Suppressor macrophage treated with lipopolysaccharide for 1 hour (primary cell): ENCODE results near the gene RNF213.
"Not testable (repeated sequence)": the region's sequence is repeated elsewhere in the genome, so short reads cannot be mapped to it uniquely, and the experiment has no call there.

Experiments
- DNase-seq, 3 donors: peaks; one replicate each; pipeline ENCODE4 v3.0.0-alpha.2; 2020 to 2022

Gene RNF213

DNA sequence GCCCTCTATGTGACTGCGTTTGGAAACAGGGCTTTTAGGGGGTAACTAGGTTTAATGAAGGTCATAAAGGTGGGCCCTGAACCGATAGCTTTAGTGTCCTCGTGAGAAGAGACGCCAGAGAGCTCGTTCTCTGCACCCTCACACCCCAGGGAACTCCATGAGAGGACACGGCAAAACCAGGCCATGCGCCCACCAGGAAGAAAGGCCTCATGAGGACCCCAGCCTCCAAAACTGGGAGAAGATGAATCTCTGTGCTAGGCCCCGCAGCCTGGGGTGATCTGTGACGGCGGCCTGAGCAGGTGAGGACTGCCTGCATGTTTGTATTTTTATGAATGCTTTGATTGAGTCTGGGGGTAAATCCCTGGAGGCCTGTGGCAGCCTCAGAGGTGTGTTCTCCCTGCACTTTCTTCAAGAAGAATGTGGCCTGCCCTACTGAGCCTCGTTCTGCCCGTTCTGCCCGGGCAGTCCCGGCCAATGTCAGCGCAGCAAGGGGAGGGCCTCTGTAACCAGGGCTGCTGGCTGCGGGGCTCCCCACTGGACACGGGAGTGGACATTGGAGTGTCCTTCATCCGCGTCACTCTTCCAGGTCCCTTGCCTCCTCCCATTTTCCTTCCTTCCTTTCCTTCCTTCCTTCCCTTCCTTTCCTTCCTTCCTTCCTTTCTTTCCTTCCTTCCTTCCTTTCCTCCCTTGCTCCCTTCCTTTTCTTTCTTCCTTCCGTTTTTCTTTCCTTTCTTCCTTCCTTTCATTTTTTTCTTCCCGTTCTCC is 6.8 kb upstream of the RNF213 start:
- DNase-seq = no peak

DNA sequence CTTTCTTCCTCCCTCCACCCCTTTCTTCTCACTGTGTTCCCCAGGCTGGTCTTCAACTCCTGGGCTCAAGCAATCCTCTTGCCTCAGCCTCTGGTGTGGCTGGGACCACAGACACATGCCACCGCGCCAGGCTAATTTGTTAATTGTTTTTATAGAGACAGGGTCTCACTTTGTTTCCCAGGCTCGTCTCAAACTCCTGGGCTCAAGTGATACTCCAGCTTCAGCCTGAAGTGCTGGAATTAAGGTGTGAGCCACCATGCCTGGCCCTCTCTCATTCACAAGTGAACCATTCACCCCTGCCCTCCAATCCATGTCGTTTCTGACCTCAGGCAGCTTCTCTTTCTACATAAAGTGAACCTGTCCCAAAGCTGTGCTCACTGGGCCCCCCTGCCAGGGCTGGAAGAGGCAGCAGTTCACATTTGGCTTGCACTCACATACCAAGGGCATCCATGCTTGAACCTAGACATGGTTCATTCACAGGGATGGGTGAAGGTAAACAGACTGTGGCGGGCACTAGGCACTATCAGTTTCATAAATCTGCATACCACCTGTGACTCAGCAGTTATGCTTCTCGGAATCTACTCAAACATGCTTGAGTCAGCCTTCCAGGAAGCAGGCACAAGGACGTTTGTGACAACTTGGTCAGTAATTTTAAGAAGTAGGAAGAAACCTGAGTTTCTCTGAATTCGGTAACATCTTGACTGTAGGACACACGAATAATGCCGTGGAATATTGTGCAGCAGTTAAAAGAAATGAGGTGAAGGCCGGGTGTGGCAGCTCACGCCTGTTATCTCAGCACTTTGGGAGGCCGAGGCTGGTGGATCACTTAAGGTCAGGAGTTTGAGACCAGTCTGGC is 6.0 kb upstream of the RNF213 start:
- DNase-seq = peak; percentile 83 to 97 (median 88)

DNA sequence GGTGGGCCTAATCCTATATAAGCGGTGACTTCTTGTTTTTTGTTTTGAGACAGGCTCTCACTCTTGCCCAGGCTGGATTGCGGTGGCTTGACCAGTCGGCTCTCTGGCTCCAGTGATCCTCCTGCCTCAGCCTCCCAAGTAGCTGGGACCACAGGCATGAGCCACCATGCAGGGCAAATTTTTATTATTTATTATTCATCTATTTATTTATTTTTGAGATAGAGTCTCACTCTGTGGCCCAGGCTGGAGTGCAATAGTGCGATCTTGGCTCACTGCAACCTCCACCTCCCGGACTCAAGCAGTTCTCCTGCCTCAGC is 4.7 kb upstream of the RNF213 start:
- DNase-seq = no peak

DNA sequence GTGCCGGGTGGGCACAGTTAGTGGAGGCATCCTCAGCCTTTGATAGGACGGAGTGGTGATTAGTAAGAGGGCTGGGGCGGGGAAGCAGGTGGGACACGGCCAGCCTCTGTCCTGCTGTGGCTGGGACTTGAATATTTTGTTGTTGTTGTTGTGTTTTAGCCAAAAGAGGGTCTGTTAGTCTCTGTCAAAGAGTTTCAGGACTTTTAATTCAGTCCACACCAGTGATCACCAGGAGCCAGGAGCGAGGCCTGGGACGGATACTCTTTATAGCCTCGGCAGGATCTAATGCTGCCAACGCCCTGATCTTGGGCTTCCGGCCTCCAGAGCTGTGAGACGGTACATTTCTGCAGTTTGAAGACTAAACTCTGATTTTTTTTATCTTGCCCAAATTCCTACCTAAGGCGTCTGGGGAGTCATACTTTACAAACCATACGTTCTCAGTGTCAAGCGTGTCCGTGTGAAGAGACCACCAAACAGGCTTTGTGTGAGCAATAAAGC is 2.9 kb upstream of the RNF213 start:
- DNase-seq = no peak

DNA sequence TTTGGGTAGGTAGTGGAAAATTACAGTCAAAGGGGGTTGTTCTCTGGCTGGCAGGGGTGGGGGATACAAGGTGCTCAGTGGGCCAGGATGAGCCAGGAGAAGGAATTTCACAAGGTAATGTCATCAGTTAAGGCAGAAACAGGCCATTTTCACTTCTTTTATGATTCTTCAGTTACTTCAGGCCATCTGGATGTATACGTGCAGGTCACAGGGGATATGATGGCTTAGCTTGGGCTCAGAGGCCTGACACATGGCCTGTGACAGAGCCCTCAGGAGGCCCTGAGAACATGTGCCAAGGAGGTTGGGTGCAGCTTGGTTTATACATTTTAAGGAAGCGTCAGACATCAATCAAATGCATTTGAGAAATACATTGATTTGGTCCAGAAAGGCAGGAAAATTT is 2.4 kb upstream of the RNF213 start:
- DNase-seq = not testable (repeated sequence)

DNA sequence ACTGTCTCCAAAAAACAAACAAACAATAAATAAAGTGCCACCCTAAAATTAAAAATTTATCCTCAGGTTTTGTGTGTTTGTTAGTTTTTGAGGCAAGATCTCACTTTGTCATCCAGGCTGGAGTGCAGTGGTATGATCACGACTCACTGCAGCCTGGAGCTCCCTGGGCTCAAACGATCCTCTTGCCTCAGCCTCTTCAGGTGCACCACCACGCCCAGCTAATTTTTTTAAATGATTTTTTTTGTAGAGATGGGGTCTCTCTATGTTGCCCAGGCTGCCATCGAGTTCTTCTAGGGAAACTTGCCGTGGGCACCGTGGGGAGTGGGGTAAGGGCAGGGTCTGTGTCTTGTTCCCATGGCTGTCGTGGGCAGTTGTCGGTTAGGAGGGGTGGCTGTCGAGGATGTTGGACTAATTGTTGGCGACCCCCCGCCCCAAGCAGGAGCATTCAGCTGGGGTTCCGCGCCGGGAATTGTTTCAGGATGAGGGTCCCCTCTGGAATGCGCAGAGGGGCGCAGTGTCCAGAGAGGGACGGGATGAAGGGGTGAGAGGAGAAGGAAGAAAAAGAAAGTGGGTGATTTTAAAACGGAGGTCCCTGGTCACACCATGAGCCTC is 1.1 kb upstream of the RNF213 start:
- DNase-seq = peak in 2 of 3 donors; percentile 18 to 43

DNA sequence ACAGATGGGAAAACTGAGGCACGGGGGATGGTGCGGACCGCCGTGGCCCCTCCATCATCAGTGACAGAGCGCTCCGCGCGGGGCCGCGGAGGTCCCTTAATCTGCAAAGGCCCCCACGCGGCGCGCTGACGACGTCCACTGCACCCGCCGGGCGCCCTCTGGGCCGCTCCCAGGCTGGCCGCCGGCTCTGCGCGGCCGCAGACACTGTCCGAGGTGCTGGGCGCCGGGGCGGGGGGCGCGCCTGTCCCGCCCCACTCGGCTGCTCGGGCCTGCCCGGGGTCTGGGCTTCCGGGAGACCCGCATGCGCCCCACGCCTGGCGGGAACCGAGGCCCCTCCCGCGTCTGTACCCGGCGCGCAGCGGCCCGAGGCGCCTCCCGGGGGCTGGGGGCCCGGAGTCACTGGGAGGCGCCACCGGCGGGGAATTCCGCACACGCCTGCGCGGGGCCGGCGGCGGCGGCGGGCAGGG is 550 bp upstream of the RNF213 start:
- DNase-seq = peak; percentile 86 to 95 (median 87)

DNA sequence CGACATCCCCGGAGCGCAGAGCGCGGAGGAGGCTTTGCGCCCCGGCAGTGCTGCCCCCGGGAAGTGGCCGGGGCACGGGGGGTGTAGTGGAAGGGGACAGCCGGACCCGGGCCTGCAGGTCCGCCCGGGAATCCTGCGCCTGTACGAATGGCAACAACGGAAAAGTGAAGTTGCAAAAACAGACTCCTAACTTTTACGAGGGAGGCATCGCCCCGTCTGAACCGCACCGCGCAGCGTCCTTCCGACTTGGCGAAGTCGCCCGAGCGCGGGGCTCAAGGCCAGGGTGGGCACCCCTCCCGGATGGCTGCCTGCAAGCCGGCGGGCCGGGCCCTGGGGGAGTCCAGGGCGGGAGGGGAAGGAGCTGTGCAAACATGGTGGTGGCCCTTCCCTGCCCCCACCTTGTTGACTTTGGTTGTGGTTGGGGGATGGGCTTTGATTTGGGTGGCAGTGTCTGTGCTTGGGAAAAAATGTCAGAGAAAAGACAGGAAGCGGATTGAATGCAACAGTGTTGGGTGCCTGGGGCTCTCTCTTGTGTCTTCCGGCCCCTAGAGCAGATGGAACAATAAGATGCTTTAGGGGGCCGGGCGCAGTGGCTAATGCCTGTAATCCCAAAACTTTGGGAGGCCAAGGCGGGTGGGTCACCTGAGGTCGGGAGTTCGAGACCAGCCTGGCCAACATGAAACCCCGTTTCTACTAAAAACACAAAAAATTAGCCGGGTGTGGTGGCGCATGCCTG is 675 bp downstream of the RNF213 start:
- peak; percentile 39 to 70 (median 51) for DNase-seq

DNA sequence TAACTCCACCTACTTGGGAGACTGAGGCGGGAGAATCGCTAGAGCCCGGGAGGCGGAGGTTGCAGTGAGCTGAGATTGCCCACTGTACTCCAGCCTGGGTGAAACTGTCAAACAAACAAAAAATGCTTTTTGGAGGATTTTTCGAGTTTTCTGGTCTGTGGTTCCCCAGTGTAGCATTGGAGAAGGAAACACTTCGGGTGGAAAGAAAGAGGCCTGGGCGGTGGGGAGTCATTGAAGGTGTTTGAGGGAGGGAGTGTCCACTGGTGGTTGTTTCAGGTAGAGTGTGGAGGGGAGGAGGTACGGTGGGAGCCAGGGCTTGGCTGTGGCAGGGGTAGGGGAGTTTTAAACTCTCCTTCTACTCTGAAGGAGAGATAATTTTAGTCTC is 1.2 kb downstream of the RNF213 start:
- no peak for DNase-seq

DNA sequence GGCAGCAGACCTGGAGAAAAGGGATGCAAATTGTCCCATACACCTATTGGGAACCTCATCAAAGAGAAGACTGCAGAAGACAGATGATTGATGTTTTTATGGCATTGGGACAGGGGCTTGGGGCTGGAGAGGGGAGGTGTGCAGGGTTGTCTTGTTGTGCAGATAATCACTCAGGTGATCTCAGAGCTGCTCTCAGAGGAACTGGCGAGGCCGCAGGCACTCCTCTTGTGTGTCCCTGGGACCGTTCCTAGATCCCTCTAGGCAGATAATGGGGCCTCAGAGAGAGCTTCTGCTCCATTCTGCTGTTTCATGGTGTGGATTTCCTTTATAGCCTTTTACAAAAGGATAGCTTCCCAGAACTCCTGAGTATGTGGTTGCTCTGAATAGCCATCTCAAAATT is 1.6 kb downstream of the RNF213 start:
- DNase-seq = no peak

DNA sequence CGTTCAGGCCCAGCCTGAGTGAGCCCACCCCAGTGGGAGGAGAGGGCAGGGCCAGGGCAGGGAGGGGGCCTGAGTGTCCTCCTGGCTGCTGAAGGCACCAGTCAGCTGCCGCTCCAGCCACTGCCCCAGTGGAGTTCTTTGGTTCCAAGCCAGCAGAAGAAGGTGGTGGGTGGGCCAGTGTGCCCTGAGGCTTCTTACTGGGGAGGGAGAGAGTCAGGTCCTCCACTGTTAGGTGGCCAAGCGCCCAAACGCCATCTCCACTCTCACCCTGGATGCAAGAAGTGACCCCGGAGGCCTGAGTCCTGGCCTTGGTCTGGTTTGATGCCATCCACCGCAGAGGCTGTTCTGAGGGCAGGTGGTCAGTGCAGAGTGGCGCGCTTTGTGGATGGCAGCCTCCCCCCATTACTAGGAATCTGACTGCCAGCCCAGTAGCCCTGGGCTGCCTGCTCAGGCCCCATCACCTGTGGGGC is 2.2 kb downstream of the RNF213 start:
- DNase-seq = no peak

DNA sequence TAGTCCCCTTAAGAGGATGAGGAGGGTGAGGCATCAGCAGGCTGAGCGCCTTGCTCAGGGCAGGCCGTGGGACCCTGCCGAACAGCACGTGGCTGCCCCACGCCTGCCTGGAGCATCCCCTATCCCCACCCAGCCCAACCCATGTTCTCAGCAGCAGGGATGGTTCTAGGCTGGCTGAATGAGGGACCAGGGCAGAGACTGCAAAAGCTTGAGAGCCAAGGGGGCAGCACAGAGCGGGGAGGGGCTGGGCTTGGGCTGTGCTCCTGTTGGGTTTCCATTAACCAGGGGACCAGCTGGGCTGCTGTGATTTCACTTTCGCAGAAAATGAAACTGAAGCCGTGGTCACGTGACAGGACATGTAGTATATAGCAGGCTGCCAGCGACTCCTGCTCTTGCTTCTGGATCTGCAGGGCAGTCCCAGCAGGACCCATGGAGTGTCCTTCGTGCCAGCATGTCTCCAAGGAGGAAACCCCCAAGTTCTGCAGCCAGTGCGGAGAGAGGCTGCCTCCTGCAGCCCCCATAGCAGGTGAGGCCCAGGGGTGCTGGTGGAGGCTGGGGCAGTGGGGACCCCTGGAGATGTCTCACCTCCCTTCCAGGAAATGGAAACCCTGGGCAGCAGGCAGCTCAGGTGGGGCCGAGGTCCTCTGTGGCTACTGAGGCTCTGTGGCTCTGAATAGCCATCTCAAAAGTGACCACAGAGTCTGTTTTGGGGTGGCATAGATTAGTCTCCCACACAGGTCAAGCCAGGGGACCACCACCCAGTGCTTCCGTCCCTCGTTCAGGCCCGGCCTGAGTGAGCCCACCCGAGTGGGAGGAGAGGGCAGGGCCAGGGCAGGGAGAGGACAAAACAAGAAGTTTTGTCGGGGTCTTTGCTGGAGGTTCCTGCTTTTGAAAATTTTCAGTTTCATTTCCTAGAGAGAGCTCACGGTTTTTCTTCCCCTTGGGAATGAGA is 2.9 kb downstream of the RNF213 start:
- DNase-seq = peak; percentile 95 to 99 (median 97)

DNA sequence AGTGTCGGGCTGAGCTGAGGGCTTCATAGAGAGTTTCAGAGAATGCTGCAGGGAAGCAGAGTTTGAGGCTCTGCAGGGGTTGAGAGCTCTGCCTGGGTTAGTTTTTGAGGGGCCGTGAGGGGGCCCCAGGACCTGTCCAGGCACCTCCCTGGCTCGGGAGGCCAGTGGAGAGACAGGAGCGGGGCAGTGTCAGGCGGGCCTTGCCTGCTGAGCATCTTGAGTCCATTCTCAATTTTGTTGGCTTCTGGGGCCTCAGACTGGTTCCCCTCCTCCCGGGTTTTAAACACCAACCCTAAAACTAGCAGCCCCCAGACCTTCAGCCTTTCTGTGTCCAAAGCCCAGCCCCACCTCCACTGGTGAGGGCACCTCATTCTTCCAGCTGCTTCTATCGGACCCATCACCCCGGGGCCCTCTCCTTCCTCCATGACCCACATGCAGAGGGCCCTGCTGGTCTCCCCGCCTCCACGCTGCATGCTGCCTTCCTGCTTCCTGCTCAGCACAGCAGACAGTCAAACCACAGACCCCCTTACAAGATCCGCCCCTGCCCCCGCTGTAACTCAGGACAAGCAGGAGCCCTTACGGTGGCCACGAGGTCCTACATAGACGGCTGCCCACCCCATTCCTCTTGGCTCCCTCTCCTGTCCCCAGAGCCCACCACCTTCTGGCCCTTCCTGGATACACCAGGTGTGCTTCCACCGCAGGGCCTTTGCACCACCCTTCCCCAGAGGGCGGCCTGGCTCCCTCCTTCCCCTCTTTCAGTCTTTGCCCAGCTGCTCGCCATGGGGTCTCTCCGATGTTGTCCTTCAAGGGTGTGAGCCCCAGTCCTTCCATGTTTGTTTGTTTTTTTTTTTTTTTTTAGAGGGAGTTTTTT is 3.8 kb downstream of the RNF213 start:
- peak; percentile 34 to 58 (median 36) for DNase-seq

DNA sequence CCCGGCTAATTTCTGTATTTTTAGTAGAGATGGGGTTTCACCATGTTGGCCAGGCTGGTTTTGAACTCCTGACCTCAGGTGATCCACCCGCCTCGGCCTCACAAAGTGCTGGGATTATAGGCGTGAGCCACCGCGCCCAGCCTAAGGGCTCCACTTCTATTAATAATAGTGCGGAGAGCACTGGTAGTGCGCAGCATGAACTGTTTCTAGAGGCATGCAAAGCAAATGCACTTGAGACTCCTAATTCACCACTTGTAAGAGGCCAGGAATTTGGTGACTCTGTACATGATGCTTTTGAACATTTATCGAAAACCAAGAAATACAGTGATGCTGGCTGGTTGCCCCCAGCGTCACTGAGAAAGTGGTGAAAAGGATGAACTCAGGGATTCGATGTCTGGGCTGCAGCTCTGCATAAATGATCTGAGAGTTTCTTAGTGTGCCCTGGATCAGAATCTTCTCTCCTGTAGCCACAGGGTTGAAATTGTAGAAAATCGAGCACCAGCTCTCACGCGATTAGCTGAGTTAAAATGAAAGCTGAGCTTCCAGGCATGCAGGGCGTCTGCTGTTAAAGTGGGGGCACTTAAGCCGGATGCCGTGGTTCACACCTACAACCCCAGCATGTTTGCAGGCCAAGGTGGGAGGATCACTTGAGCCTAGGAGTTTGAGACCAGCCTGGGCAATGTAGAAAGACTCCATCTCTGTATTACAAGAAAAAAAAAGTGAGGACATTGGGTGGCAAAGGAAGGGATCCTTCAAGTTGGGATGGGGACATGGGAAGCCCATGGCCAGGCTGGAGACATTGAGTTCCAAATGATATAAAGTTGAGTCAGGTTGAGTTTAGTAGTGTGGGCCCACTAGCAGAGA is 4.8 kb downstream of the RNF213 start:
- no peak for DNase-seq

DNA sequence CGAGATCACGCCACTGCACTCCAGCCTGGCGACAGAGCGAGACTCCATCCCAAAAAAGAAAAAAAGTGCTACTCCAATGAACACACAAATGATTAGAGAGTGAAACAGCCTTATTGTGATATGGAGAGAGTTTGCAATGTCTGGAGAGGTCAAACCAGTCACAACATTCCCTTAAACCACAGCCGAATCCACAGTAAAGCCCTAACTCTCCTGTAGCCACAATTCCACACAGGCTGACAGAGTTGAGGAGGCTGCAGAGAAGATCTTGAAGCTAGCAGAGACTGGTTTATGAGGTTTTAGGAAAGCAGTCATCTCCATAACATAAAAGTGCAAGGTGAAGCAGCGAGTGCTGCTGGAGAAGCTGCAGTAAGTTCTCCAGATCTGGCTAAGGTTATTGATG is 6.7 kb downstream of the RNF213 start:
- no peak for DNase-seq

DNA sequence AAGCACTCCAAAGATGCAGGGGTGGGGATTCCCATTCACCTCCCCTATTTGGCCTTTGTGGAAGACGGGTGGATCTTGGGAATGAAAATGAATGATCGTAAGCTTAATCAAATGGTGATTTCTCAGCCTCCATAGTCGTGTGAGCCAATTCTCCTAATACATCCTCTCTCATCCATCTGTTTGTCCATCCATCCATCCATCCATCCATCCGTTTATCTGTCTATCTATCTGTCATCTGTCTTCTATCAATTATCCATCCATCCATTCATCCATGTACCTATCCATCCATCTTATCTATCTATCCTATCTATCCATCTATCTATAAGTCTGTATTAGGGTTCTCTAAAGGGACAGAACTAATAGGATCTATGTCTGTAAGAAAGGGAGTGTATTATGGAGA is 7.8 kb downstream of the RNF213 start:
- no peak for DNase-seq

DNA sequence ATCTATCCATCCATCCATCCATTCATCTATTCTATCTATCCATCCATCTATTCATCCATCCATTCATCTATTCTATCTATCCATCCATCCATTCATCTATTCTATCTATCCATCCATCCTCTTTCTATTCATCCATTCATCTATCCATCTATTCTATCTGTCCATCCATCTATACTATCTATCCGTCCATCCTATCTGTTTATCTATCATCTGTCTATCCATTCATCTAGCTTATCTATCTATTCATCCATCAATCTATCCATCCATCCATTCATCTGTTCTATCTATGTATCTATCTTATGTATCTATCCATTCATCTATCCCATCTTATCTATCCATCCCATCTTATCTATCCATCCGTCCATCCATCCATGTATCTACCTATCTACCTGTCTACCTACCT is 8.8 kb downstream of the RNF213 start:
- DNase-seq = no peak

DNA sequence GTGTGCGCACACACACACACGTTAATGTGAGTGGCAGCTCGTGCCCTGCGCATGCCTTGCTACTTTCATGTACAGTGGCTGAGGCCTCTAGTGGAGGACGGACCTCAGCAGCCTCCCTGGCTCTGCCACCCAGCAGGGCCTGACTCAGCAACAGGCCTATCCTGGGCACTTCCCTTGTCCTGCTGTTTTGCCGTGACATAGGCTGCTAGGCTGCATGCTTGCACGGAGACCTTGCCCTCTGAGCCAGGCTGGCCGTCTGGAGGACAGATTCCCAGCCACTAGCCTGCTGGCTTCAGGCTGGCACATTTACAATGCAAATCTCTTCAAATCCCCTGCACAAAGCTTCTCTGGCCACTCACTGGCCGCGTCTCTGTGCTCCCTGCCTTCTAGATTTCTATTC is 9.5 kb downstream of the RNF213 start:
- no peak for DNase-seq

DNA sequence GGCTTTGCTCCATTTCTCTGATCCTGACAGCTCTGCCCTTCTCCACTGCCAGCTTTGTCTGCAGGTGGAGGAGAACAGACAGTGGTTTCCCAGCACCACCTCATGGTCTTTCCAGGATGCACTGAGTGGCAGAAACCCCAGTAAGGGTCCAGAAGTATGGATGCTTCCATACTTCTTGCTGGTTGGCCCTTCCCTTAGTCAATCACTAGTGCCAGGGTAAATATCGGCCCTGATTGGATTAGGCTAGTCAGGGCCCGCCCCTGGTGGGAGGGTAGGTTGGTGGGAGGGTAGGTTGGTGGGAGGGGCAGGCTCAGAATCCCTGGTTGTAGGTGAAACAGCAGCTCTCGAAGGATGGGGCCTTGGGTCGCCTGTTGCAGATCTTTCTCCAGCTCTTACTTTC is 10.2 kb downstream of the RNF213 start:
- DNase-seq = peak; percentile 48 to 64 (median 52)

DNA sequence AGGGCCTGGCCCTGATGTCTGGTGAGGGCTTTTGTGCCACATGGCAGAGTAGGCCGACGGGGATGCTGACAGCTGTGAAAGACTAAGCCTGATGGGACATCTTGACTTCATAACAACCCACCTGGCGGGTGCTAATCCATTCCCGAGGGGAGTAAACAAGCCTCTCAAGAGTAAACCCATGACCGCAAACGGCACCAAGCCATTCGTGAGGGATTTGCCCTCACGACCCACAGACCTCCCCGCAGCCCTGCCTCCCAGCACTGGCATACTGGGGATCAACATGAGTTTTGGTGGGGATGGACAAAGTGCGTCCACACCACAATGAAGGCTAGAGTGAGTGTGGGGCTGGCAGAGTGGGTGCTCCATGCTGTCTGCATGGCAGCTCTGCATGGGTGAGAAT is 11.7 kb downstream of the RNF213 start:
- no peak for DNase-seq
